GM20431 (cell line): Measurements from ENCODE around the gene ASCC1.

Experiments used
- in situ Hi-C: fragments of 300-500 bp; cut with MseI, MboI; formaldehyde crosslinking; loops from one replicate; pipeline ENCODE4 v1.15.0; 2020; ENCODE audit warnings: low sequenced_read_pairs; ENCODE audit not compliant: unreplicated experiment

ASCC1 gene

GRCh38 chr10:72059843-72060822, 155.9 kb downstream of the ASCC1 start:
- in situ Hi-C loops = loop anchor here (25.0 kb wide), 1 partner anchor 277 kb away; no protein-coding TSS in a partner anchor

- in situ Hi-C loops = loop anchor here (25.0 kb wide), 1 partner anchor 278 kb away; no protein-coding TSS in a partner anchor
Observed at GRCh38 chr10:72058989-72059842, 156.9 kb downstream of the ASCC1 start.

DNA sequence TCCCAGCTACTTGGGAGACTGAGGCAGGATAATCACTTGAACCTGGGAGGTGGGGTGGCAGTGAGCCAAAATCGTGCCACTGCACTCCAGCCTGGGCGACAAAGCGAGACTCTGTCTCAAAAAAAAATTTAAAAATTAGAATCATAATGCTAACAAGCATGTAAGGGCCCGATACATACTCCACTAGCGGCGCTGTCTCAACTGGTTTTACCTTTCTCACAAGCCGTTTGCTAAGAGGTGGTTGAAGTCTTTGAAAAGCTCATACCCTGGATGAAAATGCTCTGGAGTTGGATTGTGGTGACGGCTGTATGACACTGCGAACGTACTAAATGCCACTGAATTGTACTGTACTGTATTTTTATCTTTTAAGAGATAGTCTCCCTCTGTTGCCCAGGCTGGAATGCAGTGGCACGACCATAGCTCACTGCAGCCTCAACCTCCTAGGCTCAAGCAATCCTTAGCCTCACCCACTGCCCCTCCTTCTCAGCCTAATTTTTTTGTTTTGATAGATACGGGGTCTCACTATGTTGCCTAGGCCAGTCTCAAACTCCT, 157.7 kb downstream of the ASCC1 start:
- in situ Hi-C loops = loop anchor here (25.0 kb wide), 1 partner anchor 279 kb away; no protein-coding TSS in a partner anchor

- in situ Hi-C loops = loop anchor here (25.0 kb wide), 1 partner anchor 280 kb away; no protein-coding TSS in a partner anchor
Observed at GRCh38 chr10:72056932-72057751, 158.9 kb downstream of the ASCC1 start.

DNA sequence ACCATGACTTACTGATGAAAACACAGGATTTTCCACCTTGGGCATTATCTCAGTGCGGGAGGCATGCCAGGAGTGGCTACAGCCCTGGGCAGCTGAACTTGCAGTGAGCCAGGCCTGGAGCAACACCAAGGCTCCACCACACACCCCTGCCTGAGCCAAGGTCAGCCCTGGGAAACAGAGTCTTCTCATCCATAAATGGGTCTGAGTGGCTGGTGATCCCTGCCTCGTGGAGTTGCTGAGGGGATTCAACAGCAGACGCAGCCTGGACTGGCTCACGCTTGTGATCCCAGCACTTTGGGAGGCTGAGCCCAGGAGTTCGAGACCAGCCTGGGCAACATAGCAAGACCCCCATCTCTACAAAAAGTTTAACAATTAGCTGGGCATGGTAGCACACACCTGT, 160.0 kb downstream of the ASCC1 start:
- in situ Hi-C loops = loop anchor here (25.0 kb wide), 1 partner anchor 281 kb away; no protein-coding TSS in a partner anchor

DNA sequence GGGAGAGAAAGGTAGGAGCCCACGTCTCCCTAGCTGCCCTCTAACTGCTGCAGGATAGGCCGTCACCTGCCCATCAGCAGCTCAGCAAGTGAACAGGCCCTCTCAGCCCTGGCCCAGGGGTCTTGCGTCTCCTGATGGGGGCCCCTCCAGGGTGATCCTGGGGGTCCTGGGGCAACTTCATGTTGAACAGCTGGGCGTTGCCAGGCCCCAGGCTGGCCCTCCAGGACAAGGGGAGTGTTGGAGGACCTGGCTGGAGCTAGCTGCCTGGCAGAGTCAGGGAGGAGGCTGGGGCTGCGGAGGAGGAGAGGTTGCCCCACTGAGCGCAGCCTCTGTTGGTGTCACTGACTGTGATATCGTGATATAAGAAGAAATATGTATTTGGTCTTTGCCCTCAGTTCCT, 162.4 kb downstream of the ASCC1 start:
- in situ Hi-C loops = loop anchor here (25.0 kb wide), 1 partner anchor 284 kb away; no protein-coding TSS in a partner anchor

GRCh38 chr10:72050873-72051272, 165.2 kb downstream of the ASCC1 start:
- in situ Hi-C loops = loop anchor here (25.0 kb wide), 1 partner anchor 286 kb away; no protein-coding TSS in a partner anchor

GRCh38 chr10:72049969-72050781, 165.9 kb downstream of the ASCC1 start:
- in situ Hi-C loops = loop anchor here (10.0 to 25.0 kb wide), 2 partner anchors 105 to 287 kb away; no protein-coding TSS in a partner anchor

- in situ Hi-C loops = loop anchor here (10.0 kb wide), 1 partner anchor 105 kb away; no protein-coding TSS in a partner anchor
Observed at GRCh38 chr10:72049472-72049871, 166.6 kb downstream of the ASCC1 start.

GRCh38 chr10:72048450-72049124, 167.5 kb downstream of the ASCC1 start:
- in situ Hi-C loops = loop anchor here (10.0 kb wide), 1 partner anchor 104 kb away; no protein-coding TSS in a partner anchor
